Activated CD4-positive, alpha-beta T cell treated with anti-CD3 and anti-CD28 coated beads, Interleukin-2, amount 50 U/mL, for 1 hour (primary cell): ENCODE measurements around the gene VAT1.
"Not testable (repeated sequence)": the region's sequence is repeated elsewhere in the genome, so short reads cannot be mapped to it uniquely, and the experiment has no call there.

ENCODE experiments used
- DNase-seq: peaks from one replicate; pipeline ENCODE4 v3.0.0-alpha.2; 2020

The VAT1 gene

DNA sequence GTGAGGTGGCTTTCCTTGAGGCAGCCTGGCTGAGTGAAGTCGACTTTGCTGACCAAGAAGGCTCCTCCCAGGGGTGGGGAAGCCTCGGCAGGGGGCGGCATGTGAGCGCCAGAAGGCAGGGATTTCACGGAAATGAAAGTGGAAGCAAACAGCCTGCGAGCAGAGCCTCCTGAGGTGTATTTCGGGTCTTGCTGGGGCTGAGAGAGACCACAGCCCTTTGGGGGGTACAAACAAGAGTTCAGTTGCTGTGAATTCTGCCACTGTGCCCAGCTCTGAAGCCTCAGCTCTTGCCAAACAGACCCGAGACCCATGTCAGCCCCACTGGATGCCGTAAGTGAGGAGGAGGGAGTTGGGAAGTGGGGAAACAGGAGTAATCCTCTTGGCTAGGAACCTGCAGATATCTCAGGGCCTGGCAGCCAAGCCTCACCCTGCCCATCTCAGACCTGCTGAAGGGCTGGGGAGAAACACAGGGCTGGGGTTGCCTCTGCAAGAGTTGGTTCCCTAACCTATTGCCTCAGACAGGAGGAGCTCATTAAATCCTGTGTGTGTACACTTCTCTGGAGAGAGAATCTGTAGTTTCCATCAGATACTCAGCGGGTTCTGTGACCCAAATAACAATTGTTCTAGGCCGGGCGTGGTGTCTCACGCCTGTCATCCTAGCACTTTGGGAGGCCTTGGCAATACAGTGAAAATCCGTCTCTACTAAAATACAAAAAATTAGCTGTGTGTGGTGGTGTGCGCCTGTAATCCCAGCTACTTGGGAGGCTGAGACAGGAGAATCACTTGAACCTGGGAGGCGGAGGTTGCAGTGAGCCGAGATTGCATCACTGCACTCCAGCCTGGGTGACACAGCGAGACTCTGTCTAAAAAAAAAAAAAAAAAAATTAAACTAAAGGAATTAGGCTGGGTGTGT is 15.3 kb downstream of the VAT1 start, which contains the start of gene IFI35:
Gene IFI35, plus strand, starts transcription at position 146 of the 913 bp plus-strand sequence. Its CDS starts 164 bp downstream, at position 310.
- peak; percentile 82 for DNase-seq

DNA sequence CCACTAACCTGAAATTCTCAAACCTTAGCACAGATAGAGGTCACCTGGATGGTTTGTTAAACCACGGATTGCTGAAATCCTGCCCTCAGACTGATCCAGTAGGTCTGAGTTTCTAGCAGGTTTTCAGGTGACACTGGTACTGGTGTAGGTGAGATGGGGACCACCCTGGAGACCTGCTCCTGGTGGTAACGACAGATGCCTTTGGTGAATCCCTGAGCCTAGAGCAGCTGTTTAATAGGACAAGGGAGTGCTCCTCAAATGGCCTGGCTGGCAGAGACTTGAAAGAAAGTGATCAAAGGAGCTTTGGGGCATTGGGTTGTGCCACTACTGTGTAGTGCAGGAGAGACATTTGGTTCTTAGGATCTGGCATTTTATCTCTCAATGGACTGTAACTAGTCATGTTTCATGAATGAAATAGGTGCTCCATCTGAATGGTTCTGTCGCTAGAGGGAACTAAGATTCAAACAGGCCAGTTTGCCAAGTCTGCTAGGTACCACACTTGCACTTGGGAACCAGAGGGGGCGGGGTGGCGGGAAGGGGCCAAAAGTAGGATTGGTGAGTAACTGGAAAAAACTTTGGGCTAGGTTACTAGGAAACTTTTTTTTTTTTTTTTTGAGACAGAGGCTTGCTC is 18.5 kb downstream of the VAT1 start:
- no peak for DNase-seq

DNA sequence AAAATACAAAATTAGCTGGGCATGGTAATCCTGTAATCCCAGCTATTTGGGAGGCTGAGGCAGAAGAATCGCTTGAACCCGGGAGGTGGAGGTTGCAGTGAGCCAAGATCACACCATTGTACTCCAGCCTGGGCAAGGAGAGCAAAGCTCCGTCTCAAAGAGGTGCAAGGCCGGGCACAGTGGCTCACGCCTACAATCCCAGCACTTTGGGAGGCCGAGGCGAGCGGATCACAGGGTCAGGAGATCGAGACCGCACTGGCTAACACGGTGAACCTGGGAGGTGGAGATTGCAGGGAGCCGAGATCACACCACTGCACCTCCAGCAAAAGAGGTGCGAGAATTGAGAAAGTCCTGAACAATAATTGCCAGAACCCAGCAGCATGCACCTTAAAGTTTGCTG is 21.3 kb downstream of the VAT1 start:
- DNase-seq: not testable (repeated sequence)

DNA sequence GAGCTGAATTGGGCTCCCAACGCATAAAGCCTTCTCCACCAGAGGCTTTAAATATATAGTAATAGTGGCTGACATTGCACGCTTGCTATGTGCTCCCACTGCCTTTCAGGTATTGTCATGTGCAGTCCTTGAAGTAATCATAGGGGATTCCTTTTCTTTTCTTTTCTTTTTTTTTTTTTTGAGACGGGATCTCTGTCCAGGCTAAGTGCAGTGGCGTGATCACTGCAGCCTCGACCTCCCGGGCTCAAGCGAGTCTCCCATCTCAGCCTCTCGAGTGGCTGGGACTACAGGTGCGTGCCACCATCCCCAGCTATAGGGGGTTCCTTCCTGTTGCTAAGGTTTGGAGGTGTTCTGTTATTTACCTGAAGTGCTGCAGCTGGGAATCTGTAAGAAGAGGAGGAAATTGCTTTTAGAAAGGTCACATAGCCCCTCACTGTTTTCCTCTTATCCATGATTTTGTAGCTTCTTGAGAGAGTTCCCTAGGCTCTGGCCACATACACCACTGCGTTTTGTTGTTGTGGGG is 23.1 kb downstream of the VAT1 start:
- DNase-seq: no peak

DNA sequence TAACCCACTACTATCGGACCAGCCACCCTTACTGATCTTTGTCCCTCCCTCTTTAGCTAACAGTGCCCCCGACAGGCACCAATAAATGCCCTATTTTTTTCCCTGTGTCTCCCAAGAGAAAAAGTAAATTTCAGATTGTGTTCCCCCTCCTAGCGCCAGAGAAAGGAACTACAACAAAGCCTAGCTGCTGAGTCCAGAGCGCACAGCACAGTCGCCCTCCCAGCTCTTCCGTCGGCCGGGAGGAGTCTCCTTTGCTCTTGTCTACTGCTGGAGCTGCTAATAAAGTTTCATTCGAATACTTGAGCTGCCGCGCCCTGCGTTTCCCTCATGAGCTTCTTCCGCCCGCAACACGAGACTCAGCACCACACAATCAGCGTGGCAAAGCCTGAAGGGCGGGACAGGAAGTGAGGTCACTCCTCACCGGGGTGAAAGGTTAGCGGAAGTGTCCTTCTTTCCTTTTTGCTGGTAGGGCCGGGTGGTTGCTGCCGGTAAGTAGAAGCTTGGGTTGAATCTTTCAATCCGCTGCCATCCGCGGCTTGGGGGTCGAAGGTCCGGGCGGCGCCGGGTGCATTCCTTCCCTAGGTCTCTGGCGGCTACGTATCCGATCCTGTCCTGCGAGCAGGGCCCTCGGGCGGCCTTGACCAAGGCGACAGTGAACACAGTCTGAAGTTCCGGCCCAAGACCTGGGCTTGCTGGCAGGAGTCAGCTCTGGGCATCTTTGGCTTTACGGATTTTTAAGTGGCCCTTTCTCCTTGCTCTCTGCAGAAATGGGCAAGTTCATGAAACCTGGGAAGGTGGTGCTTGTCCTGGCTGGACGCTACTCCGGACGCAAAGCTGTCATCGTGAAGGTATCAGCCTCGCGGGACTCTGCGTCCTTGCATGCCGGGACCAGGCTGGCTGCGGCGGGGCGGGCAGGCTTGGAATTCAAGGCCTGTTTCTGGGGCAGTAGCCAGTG is 23.9 kb downstream of the VAT1 start, which contains the start of gene RPL27:
Gene RPL27, plus strand, starts transcription at position 436 of the 955 bp plus-strand sequence. Its CDS starts 332 bp downstream, at position 768.
- DNase-seq: peak; percentile 97

DNA sequence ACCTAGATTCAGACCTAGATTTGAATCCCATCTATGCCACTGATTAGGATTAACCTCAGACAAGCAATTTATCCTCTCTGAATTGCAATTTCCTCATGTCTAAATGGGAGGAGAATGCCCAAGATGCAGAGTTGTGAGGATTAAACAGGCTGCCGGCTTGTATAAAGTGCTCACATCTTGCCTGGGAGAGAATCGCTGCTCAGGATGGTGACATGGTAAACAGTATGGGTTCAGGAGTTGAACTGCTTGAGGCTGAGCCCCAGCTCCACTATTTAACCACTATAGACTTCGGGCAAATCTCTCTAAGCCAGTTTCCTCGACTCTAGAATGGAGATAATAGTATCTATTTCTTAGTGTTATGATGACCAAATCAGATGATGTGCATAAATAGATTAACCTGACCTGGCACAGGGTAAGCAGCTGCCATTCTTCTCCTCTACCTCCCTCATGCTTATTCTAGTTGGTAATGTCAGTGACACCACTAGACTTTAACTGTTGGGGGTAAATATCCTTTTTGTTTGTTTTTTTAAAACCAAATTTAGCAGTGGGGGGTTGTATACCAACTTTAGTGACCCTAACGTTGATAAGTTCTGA is 24.7 kb downstream of the VAT1 start:
- no peak for DNase-seq

DNA sequence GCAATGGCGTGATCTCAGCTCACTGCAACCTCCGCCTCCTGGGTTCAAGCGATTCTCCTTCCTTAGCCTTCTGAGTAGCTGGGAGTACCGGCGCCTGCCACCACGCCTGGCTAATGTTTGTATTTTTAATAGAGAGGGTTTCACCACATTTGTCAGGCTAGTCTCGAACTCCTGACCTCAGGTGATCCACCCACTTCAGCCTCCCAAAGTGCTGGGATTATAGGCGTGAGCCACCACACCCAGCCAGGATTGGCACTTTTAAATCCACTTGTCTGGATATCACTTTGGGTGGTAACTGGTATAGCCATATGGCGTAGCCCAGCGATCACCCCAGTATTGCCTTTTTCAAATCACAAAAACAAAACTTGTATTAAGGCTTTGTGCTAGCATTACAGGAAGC is 28.3 kb downstream of the VAT1 start:
- DNase-seq: not testable (repeated sequence)

DNA sequence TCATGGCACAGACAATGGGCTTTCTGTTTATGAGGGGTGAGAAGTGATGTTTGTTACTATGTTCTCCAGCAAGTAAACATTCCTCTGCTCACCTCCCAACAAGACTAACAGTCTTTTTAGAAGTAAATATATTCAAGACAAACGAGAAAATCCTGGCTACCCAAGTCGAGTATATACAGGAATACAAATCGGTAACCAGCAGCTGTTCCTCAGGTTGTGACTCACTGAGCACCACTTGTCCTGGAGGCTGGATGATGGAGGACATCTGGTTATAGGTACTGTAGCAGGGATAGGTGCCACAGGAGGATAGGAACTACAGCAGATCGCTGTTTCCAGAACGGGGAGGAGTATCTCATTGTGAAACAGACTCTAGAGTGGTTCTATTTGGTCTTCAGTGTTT is 29.3 kb downstream of the VAT1 start:
- DNase-seq: no peak

DNA sequence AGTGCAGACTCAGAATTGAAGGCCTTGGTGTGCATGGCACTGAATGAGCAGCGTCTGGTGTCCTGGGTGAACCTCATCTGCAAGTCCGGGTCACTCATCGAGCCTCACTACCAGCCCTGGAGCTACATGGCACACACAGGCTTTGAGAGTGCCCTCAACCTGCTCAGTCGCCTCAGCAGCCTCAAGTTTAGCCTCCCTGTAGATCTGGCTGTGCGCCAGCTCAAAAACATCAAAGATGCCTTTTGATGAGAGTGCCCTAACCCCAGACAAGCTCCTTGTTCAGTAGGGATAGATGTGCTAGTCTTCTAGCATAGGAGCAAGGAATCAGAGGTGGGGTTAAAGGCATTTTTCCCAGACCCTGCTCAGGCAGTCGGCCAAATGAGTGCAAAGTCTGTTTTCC is 30.7 kb downstream of the VAT1 start:
- DNase-seq: no peak

DNA sequence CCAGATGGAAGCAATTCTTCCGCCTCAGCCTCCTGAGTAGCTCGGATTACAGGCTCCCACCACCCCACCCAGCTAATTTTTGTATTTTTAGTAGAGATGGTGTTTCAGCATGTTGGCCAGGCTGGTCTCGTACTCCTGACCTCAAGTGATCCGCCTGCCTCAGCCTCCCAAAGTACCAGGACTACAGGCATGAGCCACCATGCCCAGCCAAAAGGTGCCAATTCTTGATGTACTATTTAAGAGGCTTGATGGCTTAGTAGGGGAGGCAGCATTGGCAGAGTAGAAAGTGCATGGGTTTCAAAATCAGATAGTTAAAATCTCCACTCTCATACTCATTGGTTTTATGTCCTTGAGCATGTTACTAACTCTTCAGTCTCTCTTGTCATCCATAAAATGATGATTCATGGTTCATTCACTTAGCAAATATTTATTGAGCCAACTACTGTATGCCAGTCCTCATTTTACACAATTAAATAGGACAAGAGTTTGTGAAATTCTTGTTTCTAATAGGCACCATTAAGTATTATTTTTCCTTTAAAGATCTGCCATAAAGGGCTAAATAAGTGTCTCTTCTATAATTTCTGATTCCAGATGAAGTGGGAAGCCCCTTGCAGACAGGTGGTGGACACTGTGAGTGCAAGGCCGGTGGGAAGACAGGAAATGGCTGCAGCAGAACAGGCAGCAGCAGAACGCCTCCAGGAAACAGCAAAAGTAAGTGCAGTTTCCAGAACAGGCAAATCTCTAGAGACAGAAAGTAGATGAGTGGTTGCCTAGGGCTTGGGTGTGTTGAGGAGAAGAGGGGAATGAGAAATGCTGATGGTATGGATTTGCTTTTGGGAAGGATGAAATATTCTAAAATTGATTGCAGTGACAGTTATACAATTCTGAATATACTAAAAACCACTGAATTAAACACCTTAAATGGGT is 32.2 kb downstream of the VAT1 start:
- DNase-seq: no peak

DNA sequence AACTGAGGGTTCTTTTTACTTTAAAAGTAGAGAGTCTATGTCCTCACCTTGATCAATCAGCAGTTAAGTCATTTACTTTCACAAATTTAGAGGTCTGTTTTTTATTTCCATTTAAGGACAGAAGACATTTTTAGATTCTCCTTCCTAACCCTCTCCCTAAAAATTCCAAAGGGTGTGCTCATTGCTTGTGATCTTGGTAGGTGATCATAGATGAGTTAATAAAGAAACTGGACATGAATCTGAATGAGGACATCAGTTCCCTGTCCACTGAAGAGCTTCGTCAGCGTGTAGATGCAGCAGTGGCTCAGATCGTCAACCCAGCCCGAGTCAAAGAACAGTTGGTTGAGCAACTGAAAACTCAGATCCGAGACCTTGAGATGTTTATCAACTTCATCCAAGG is 33.0 kb downstream of the VAT1 start:
- no peak for DNase-seq

DNA sequence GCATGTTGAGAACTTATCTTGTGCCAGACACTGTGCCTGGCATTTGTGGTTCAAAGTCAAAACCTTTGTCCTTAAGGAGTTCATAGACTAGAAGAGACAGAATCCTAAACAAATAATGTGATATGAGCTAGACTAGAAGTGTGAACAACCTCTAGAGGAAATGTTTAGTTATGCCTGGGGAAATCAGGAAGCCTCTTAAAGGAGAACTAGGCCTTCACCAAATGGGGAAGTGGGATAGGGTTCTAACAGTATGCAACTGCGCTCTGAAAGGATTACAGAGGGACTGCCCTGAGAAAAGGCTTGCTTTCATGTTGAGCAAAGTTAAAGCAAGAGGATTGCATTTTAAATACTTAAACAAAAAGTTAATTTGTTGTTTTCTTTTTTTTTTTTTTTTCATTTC is 37.0 kb downstream of the VAT1 start:
- no peak for DNase-seq

DNA sequence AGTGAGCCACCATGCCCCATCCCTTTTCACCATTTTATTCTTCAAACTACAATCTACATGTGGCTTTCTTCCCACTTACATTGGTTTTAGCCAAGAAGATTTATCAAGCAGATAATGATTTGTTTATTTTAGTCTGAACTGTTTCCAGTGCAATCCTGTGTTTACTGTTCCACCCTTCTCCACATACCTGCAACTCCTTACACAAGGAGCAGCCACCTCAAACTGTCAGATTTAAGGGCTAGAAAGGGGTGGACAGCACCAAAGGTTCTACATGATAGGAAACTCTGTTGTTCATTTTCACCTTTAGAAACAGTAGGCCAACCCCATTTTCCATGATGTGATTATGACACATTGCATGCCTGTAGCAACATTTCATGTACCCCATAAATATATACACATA is 39.9 kb downstream of the VAT1 start:
- DNase-seq: no peak

DNA sequence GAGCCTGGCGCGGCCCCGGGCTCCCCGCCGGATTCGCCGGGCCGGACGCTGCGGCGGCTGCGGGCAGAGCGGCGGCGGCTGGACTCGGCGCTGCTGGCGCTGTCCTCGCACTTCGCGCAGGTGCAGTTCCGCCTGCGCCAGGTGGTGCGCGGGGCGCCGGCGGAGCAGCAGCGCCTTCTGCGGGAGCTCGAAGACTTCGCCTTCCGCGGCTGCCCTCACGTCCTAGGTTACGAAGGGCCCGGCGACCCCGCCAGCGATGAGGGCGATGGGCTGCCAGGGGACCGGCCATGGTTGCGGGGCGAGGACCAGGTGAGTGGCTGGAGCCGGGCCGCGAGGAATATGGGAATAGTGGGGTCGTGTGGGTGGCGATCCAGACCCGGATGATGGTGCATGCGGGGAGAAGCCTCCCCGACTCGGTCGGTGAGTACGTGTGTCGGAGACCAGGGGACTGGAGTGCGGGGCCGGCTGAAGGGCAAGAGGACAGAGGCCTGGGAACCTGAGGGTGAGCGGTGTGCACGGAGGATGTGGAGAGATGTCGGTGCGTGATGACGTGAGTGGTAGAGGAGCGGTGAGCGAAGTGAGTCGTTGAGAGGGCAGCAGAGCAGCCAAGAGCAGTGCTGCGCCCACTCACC is 41.3 kb downstream of the VAT1 start:
- peak; percentile 49 for DNase-seq

DNA sequence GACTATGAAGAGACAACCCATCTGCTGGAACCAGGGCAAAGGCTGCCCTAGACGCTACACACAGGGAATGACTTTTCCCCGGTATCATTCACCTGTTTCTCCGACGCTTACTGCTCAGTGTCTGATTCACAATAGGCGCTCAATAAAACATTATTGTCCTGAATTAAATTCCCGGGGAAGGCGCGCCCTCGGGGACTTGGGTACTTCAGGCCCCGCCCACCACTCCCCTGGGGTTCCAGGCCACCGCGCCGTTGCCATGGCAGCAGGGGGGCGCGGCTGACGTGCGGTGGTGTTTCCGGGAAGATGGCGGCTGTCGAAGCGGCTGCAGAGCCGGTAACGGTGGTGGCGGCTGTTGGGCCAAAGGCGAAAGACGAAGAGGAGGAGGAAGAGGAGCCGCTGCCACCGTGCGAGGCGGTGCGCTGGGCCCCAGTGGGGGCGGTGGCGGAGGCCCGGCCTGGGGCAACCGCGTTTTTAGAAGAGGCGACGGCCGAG is 41.9 kb downstream of the VAT1 start, which contains the start of gene RUNDC1:
Gene RUNDC1, plus strand, starts transcription at position 292 of the 492 bp plus-strand sequence. Its CDS starts 12 bp downstream, at position 304.
- DNase-seq: peak; percentile 90

DNA sequence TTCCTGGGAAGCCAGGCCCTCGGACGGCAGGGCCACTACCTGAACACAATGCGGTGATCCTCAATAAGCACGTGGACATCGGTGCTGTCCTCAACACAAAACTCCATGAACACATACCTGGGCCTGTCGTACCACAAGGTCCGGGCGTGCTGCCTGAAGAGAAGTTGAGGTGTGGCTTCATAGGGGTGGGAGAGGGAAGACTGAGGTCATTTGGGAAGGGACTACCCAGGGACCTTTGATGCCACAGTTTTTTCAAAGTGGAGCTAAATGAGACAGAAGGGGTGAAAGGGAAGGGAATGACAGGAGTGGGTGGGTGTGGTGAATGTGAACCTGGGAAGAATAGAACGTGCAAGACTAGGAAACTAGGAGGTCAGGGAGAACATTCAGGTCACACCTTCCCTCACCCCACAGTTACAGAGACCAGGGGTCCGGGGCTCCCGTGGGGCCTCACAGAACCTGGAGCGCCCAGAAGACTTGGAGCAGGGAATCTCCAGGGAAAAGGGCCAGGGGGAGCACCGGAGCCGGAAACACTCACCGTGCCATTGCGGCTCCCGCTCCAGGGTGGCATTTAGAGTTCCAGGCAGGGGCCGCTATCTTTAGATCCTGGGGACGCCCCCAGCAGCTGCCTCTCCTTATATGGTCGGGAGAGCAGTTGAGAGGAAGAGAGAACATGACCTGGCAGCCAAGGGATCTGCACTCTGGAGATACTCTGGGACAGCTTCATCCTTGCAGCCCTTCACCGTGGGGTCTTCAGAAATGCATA is 42.5 kb downstream of the VAT1 start, which contains the start of gene PTGES3L:
Gene PTGES3L, minus strand, starts transcription at position 570 of the 763 bp plus-strand sequence. Its CDS starts 27 bp downstream, at position 543.
- no peak for DNase-seq

DNA sequence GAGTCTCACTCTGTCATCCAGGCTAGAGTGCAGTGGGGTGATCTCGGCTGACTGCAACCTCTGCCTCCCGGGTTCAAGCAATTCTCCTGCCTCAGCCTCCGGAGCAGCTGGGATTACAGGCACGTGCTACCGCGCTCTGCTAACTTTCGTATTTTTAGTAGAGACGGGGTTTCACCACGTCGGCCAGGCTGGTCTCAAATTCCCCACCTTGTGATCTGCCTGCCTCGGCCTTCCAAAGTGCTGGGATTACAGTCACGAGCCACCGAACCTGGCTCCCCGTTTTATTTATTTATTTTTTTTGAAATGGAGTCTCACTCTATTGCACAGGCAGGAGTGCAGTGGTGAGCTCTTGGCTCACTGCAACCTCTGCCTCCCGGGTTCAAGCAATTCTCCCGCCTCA is 46.5 kb downstream of the VAT1 start:
- not testable (repeated sequence) for DNase-seq

DNA sequence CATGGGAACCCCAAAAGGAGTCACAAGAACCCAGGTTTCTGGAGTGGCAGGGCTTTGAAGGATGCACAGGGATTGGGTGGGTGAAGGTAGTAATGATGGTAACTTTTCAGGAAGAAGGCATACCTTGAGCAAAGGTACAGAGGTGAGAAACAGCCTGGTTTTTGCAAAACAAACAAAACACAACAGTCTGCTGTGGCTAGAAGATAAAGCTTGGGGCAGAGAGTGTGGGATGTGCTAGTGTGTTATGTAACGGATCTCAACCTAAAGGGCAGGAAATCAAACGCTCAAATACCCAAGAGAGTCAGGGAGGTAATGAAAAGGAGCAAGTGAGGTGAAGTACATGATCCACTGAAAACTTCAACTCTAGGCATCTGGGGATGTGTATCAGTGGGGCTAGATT is 46.9 kb downstream of the VAT1 start:
- DNase-seq: no peak

DNA sequence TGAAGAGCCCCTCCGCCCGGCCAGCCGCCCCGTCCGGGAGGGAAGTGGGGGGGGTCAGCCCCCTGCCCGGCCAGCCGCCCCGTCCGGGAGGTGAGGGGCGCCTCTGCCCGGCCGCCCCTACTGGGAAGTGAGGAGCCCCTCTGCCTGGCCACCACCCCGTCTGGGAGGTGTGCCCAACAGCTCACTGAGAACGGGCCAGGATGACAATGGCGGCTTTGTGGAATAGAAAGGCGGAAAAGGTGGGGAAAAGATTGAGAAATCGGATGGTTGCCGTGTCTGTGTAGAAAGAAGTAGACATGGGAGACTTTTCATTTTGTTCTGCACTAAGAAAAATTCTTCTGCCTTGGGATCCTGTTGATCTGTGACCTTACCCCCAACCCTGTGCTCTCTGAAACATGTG is 48.9 kb downstream of the VAT1 start:
- not testable (repeated sequence) for DNase-seq
